WI38 (cell line): ENCODE results near the gene HEYL.

Source experiments
- H3K4me3 ChIP-seq: 2 replicates; pipeline ENCODE4 v1.5.1; 2011; ENCODE audit warnings: low read depth, mild to moderate bottlenecking, control low read depth, low read length
- CTCF ChIP-seq: IDR thresholded peaks from 2 replicates; pipeline ENCODE4 v1.5.1; 2012; ENCODE audit warnings: low read depth, mild to moderate bottlenecking, control low read depth, low read length

The HEYL gene

GRCh38 chr1:39668111-39668510 lies 28.7 kb upstream of the HEYL start:
- TF ChIP-seq CTCF: no peak
- no peak overlapping the region for H3K4me3 ChIP-seq

DNA sequence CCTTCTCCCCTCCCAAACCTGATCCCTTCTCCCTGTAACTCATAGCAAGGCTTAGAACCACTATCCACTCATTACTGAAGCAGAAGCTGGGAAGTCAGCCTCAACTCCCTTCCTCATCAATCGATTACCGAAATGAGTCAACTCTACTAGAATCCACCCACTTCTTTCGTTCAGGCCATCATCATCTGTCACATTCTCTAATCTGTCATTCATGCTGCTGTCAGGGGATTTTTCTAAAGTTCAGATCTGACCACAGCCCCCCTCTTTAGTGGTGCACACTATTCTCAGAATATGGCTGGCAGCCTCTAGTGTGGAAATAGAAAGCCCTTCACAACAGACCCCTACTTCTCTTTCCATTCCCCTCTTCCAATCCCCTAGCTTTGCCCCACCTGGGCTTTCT lies 27.3 kb upstream of the HEYL start:
- TF ChIP-seq CTCF: no peak
- no peak overlapping the region for H3K4me3 ChIP-seq

GRCh38 chr1:39663559-39663958 lies 24.1 kb upstream of the HEYL start:
- no peak overlapping the region for H3K4me3 ChIP-seq
- TF ChIP-seq CTCF: no peak

- no peak overlapping the region for H3K4me3 ChIP-seq
- TF ChIP-seq CTCF: no peak
Measured at GRCh38 chr1:39662861-39663260, 23.4 kb upstream of the HEYL start.

DNA sequence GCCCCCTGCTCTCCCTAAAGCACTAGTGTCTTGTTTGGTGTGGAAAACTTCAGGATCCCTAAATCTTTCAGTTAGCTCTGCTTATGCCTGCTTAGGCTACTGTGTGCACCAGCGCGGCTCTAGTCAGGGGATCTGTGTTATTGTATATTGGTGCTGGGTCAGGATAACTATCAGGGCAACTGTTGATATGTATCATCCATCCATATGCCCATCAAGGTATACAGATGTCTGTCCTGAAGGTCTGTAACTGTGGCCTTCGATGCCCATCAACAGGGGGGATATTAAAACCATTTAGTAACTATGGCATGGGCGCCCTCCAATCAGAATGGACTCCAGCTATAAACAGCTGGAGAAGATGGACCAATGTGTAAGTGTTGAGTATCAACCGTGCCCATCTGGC lies 20.1 kb upstream of the HEYL start:
- no peak for TF ChIP-seq CTCF
- no peak overlapping the region for H3K4me3 ChIP-seq

DNA sequence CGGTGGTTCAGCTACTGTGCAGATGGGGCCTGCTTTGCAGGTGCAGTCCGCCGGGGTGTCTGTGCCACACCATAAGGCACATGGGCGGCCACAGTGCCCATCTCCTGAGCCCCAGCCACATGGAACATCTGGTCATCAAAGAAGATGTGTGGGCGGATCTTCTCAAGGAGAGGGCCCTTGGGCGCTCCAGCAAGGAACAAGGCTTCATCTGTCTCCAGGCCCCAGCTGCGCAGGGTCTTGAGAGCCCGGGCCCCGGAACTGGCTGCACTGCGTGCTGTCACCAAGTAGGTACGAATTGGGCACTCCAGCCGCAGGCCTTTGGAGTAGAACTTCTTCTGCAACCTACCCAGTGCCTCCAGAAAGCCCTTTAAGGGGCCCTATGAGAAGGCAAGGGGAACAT lies 19.7 kb upstream of the HEYL start:
- no peak for TF ChIP-seq CTCF
- no peak overlapping the region for H3K4me3 ChIP-seq

DNA sequence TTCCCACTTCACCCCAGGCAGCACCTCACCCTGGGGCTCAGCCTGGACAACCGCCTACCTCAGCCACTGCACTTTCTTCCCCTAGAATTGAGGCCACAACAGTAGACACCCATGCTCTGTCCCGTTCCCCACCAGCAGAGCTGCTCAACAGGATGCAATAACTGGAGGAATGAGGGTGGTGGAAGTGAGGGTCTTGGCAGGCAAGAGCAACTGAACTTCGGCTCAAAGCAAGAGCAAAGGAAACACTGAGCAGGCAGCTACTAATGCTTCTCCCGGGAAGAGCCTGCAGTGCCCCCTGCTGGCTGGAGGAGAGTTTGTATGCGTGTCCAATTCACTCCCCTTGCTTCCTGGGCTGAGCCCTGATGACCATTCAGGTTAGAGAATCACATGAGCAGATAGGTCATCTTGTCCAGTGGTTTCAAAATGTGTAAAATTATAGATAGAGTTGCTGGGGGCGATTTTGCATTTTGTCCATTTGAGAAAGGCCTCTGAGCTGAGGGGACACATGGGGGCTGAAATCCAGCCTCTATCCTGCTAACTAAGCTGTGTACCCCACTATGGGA lies 18.6 kb upstream of the HEYL start:
- no peak overlapping the region for H3K4me3 ChIP-seq
- TF ChIP-seq CTCF: peak; percentile 72
